Esophagus (tissue), 2 donors: Measurements from ENCODE around the gene PDZD4. TPM values are rescaled to one million over a fixed set of nuclear protein-coding genes. Genes with fewer than 3 reads are reported as not detected.
A peak's percentile ranks its signal among the peaks of the same experiment; 100 is the strongest.

ENCODE experiments used
- H3K27ac ChIP-seq, 2 donors: one replicate each; pipeline ENCODE4 v1.5.1; 2013; ENCODE audit warnings: low read depth in 2 of 2, mild to moderate bottlenecking in 2 of 2, inconsistent platforms in 1 of 2, low read length in 1 of 2, moderate library complexity in 1 of 2
- H3K27me3 ChIP-seq, 2 donors: one replicate each; pipeline ENCODE4 v1.6.1; 2013; ENCODE audit warnings: low read length in 2 of 2, control low read depth in 1 of 2, mild to moderate bottlenecking in 1 of 2; ENCODE audit not compliant: insufficient read depth in 2 of 2, control insufficient read depth in 1 of 2
- H3K36me3 ChIP-seq, 2 donors: one replicate each; pipeline ENCODE4 v1.6.1; 2013; ENCODE audit warnings: low read length in 1 of 2; ENCODE audit not compliant: control insufficient read depth in 2 of 2, insufficient read depth in 2 of 2
- H3K4me1 ChIP-seq, 2 donors: one replicate each; pipeline ENCODE4 v1.6.1; 2013; ENCODE audit warnings: low read length in 1 of 2; ENCODE audit not compliant: control insufficient read depth in 2 of 2, insufficient read depth in 2 of 2
- H3K4me3 ChIP-seq, 2 donors: one replicate each; pipeline ENCODE4 v1.5.1; 2013; ENCODE audit warnings: low read length in 2 of 2, mild to moderate bottlenecking in 2 of 2, low read depth in 1 of 2, moderate library complexity in 1 of 2
- H3K9me3 ChIP-seq, 2 donors: one replicate each; pipeline ENCODE4 v1.6.1; 2013; ENCODE audit warnings: mild to moderate bottlenecking in 2 of 2, low read depth in 1 of 2, low read length in 1 of 2, moderate library complexity in 1 of 2; ENCODE audit not compliant: control insufficient read depth in 2 of 2, insufficient read depth in 1 of 2
- WGBS, 2 donors: extraction: QIAGEN DNeasy Blood & Tissue Kit; methylation state at CpG; one replicate each; pipeline ENCODE4 v1.1.7; 2013; 5-methylcytosine and 5-hydroxymethylcytosine counted together
- polyA plus RNA-seq, 2 donors: library from polyadenylated mRNA; stranded (reverse); fragments of 200-250 nt; gene quantifications; one replicate each; pipeline ENCODE4 v1.2.3, GENCODE V29; 2013
- donor health status: healthy with polysubstance abuse.
- donor health status: Bipolar disorder and iron deficiency.

The PDZD4 gene
- polyA plus RNA-seq, 2 donors = 2.3 to 4.0 TPM

- WGBS, 2 donors = 75 to 76% methylated on average over 19 of the region's 19 CpGs
- peaks cover 2 to 3% of the 10 kb centered on the region in 2 donors for H3K4me1 ChIP-seq
- no peak overlapping the region for H3K27ac ChIP-seq
- no peak overlapping the region for H3K4me3 ChIP-seq
- H3K27me3 ChIP-seq = peaks cover 0 to 5% of the 10 kb centered on the region in 2 donors
- no peaks in the 10 kb centered on the region for H3K36me3 ChIP-seq
- peaks cover 0 to 5% of the 10 kb centered on the region in 2 donors for H3K9me3 ChIP-seq
These were observed 15.6 kb downstream of the PDZD4 start for GRCh38 chrX:153814591-153815315.

- Histone ChIP-seq H3K27ac (no peak overlapping the region), H3K4me1 (no peaks in the 10 kb centered on the region), H3K27me3 (peaks cover 0 to 5% of the 10 kb centered on the region in 2 donors), H3K36me3 (no peaks in the 10 kb centered on the region), H3K9me3 (peaks cover 0 to 5% of the 10 kb centered on the region in 2 donors), H3K4me3 (no peak overlapping the region)
- WGBS, 2 donors = 86 to 96% methylated on average over 5 of the region's 5 CpGs
These were observed 17.2 kb downstream of the PDZD4 start for GRCh38 chrX:153813161-153813560.

GRCh38 chrX:153812220-153812619 lies 18.1 kb downstream of the PDZD4 start:
- Histone ChIP-seq H3K27ac (no peak overlapping the region), H3K36me3 (no peaks in the 10 kb centered on the region), H3K27me3 (peaks cover 0 to 5% of the 10 kb centered on the region in 2 donors), H3K9me3 (peaks cover 0 to 3% of the 10 kb centered on the region in 2 donors), H3K4me1 (peaks cover 0 to 2% of the 10 kb centered on the region in 2 donors), H3K4me3 (no peak overlapping the region)
- WGBS, 2 donors = 53 to 58% methylated on average over 14 of the region's 14 CpGs

- peaks cover 0 to 3% of the 10 kb centered on the region in 2 donors for H3K9me3 ChIP-seq
- H3K4me1 ChIP-seq = peaks cover 0 to 9% of the 10 kb centered on the region in 2 donors
- H3K36me3 ChIP-seq = no peaks in the 10 kb centered on the region
- WGBS, 2 donors = 93 to 94% methylated on average over 17 to 19 of the region's 19 CpGs
- H3K27me3 ChIP-seq = peaks cover 0 to 5% of the 10 kb centered on the region in 2 donors
- H3K4me3 ChIP-seq = no peak overlapping the region
- H3K27ac ChIP-seq = no peak overlapping the region
These were observed 22.4 kb downstream of the PDZD4 start for GRCh38 chrX:153807976-153808375.

GRCh38 chrX:153806999-153807575 lies 23.3 kb downstream of the PDZD4 start:
- Histone ChIP-seq H3K27ac (no peak overlapping the region), H3K36me3 (no peaks in the 10 kb centered on the region), H3K27me3 (peaks cover 0 to 5% of the 10 kb centered on the region in 2 donors), H3K4me3 (no peak overlapping the region), H3K4me1 (peaks cover 0 to 9% of the 10 kb centered on the region in 2 donors), H3K9me3 (no peaks in the 10 kb centered on the region)
- WGBS, 2 donors = 62 to 79% methylated on average over 27 to 28 of the region's 28 CpGs

GRCh38 chrX:153805436-153805835 lies 24.9 kb downstream of the PDZD4 start:
- WGBS, 2 donors = 55 to 72% methylated on average over 13 of the region's 13 CpGs
- peak overlapping the region; percentile 8 to 66 for H3K27ac ChIP-seq

GRCh38 chrX:153804621-153805020 lies 25.7 kb downstream of the PDZD4 start:
- no peak overlapping the region for H3K27ac ChIP-seq
- no peaks in the 10 kb centered on the region for H3K27me3 ChIP-seq
- H3K36me3 ChIP-seq = no peaks in the 10 kb centered on the region
- H3K4me3 ChIP-seq = no peak overlapping the region
- WGBS, 2 donors = 94 to 95% methylated on average over 25 of the region's 25 CpGs
- peaks cover 0 to 9% of the 10 kb centered on the region in 2 donors for H3K4me1 ChIP-seq
- no peaks in the 10 kb centered on the region for H3K9me3 ChIP-seq

More at GRCh38 chrX:153805436-153805835, 24.9 kb downstream of the PDZD4 start:
- Histone ChIP-seq H3K9me3 (no peaks in the 10 kb centered on the region), H3K4me3 (no peak overlapping the region), H3K36me3 (no peaks in the 10 kb centered on the region), H3K4me1 (peaks cover 0 to 9% of the 10 kb centered on the region in 2 donors), H3K27me3 (no peaks in the 10 kb centered on the region)

GRCh38 chrX:153804100-153804595 lies 26.2 kb downstream of the PDZD4 start:
- Histone ChIP-seq H3K4me3 (no peak overlapping the region), H3K27ac (no peak overlapping the region), H3K36me3 (peaks cover 0 to 1% of the 10 kb centered on the region in 2 donors), H3K4me1 (peaks cover 0 to 9% of the 10 kb centered on the region in 2 donors), H3K9me3 (no peaks in the 10 kb centered on the region), H3K27me3 (no peaks in the 10 kb centered on the region)
- WGBS, 2 donors = 95 to 96% methylated on average over 33 to 34 of the region's 34 CpGs

- Histone ChIP-seq H3K27ac (no peak overlapping the region), H3K4me1 (peaks cover 0 to 9% of the 10 kb centered on the region in 2 donors), H3K36me3 (peaks cover 0 to 6% of the 10 kb centered on the region in 2 donors), H3K27me3 (no peaks in the 10 kb centered on the region), H3K9me3 (no peaks in the 10 kb centered on the region), H3K4me3 (no peak overlapping the region)
- 95 to 97% methylated on average over 85 to 87 of the region's 87 CpGs for WGBS, 2 donors
These were observed 26.9 kb downstream of the PDZD4 start for GRCh38 chrX:153803211-153804099.
